ENCODE measurements around the gene ERBB3.
"Not testable (repeated sequence)": the region's sequence is repeated elsewhere in the genome, so short reads cannot be mapped to it uniquely, and the experiment has no call there.

GRCh38 chr12:56042430-56042813, 37.5 kb upstream of the ERBB3 start:
- not testable (repeated sequence) for TF ChIP-seq POLR2A (IDR thresholded peaks at IDR 0.05; ENCODE audit: low read depth, low read length); CTCF (conservative IDR thresholded peaks at IDR 0.05; ENCODE audit: low read depth, low read length); ELK1 (IDR thresholded peaks at IDR 0.05; ENCODE audit: borderline replicate concordance, low read depth, low read length); RAD21 (IDR thresholded peaks at IDR 0.05; ENCODE audit: low read length); RFX5 (IDR thresholded peaks at IDR 0.05; ENCODE audit: low read depth, low read length); MAZ (IDR thresholded peaks at IDR 0.05; ENCODE audit: borderline replicate concordance, low read depth, low read length); CHD1 (IDR thresholded peaks at IDR 0.05; ENCODE audit: low read depth, low read length); CEBPB (IDR thresholded peaks at IDR 0.05; ENCODE audit: low read depth, low read length); SMC3 (IDR thresholded peaks at IDR 0.05; ENCODE audit: low read depth, low read length); NFE2L2 (IDR thresholded peaks at IDR 0.05; ENCODE audit: low read depth, low read length); MXI1 (IDR thresholded peaks at IDR 0.05; ENCODE audit: borderline replicate concordance, low read depth, low read length); MAFK (IDR thresholded peaks at IDR 0.05; ENCODE audit: low read depth, low read length); RCOR1 (IDR thresholded peaks at IDR 0.05; ENCODE audit: insufficient replicate concordance, low read length)

Data from IMR-90 (cell line).